HepG2 (cell line): ENCODE measurements around the gene TOM1L1. TPM values are rescaled to one million over a fixed set of nuclear protein-coding genes. Genes with fewer than 3 reads are reported as not detected.

Experiments
- ATAC-seq: fragments of 200-7000 bp; cut with Tn5 transposase; 3 replicates; pipeline ENCODE4 v1.9.1; 2020; ENCODE audit warnings: mild to moderate bottlenecking, moderate library complexity
- BruUV-seq: library from RNA; stranded (reverse); fragments of 400-500 nt; replicated peaks from 2 replicates; lab custom pipeline; 2021; lab: Mats Ljungman, UMichigan
- CTCF ChIA-PET: fragments of 300-600 bp; formaldehyde crosslinking; extraction: SDS; loops from one replicate; lab custom pipeline; 2021; ENCODE audit warnings: low total read pairs, inconsistent platforms, low intra/inter-chr PET ratio; lab: Yijun Ruan, JAX
- POLR2A ChIA-PET: fragments of 350-600 bp; sonication (Branson Sonifier 250); formaldehyde crosslinking; loops from one replicate; lab custom pipeline; 2020; ENCODE audit warnings: antibody characterized with exemption, inconsistent platforms; lab: Yijun Ruan, JAX
- DNase-seq: peaks from one replicate; pipeline ENCODE4 v3.0.0-alpha.2; 2015; ENCODE audit warnings: low spot score
- FAIRE-seq: peaks from 3 replicates; lab custom pipeline; 2011; peaks lifted over from hg19 to GRCh38; lab: Jason Lieb, UNC
- H2AFZ ChIP-seq: one replicate; pipeline ENCODE4 v1.6.1; 2011; ENCODE audit warnings: low read length, inconsistent platforms
- H3K27ac ChIP-seq: fragments of 300-600 bp; 3 replicates; pipeline ENCODE4 v1.8.0; 2011; ENCODE audit warnings: mixed run types, mild to moderate bottlenecking, mixed read lengths, low read length, inconsistent platforms; ENCODE audit not compliant: insufficient read depth; ENCODE audit errors: extremely low read length
- H3K27me3 ChIP-seq, 2 experiments: fragments of 200-600 bp in 1 of 2; 2 replicates in 1 of 2; 3 replicates in 1 of 2; pipeline versions ENCODE4 v1.6.0 to v1.8.0; 2011; ENCODE audit warnings: low read length in 2 of 2, mild to moderate bottlenecking in 2 of 2, moderate library complexity in 2 of 2, inconsistent platforms in 1 of 2; ENCODE audit not compliant: insufficient read depth in 2 of 2, control insufficient read depth in 1 of 2
- H3K36me3 ChIP-seq, 2 experiments: fragments of 200-600 bp in 1 of 2; replicated peaks in 1 of 2; 2 replicates in 1 of 2; 3 replicates in 1 of 2; pipeline versions ENCODE4 v1.5.1 to v1.8.0; 2011; ENCODE audit warnings: low read length in 2 of 2, inconsistent platforms in 1 of 2; ENCODE audit not compliant: insufficient read depth in 2 of 2, control insufficient read depth in 1 of 2
- H3K4me1 ChIP-seq: 2 replicates; pipeline ENCODE4 v1.5.1; 2012; ENCODE audit warnings: low read length, inconsistent platforms; ENCODE audit not compliant: insufficient read depth
- H3K4me2 ChIP-seq: 2 replicates; pipeline ENCODE4 v1.6.0; 2011; ENCODE audit warnings: low read depth, low read length, inconsistent platforms
- H3K4me3 ChIP-seq, 3 experiments: fragments of 200-600 bp in 1 of 3; sonication (generic), shearing (Covaris generic) in 1 of 3; replicated peaks in 1 of 3; 2 replicates each; pipeline ENCODE4 v1.5.1; 2011 to 2016; ENCODE audit warnings: low read length in 3 of 3, inconsistent platforms in 2 of 3, low read depth in 2 of 3, mild to moderate bottlenecking in 2 of 3, control low read depth in 1 of 3, mixed read lengths in 1 of 3; ENCODE audit not compliant: insufficient read depth in 1 of 3
- H3K79me2 ChIP-seq: one replicate; pipeline ENCODE4 v1.6.1; 2011; ENCODE audit warnings: low read length, inconsistent platforms; ENCODE audit not compliant: insufficient read depth
- H3K9ac ChIP-seq: 2 replicates; pipeline ENCODE4 v1.6.0; 2011; ENCODE audit warnings: mild to moderate bottlenecking, low read depth, low read length, inconsistent platforms; ENCODE audit not compliant: insufficient read depth
- H3K9me3 ChIP-seq: 2 replicates; pipeline ENCODE4 v1.5.1; 2012; ENCODE audit warnings: mild to moderate bottlenecking, low read length
- H4K20me1 ChIP-seq: 2 replicates; pipeline ENCODE4 v1.6.0; 2011; ENCODE audit warnings: inconsistent platforms, mild to moderate bottlenecking, low read length, moderate library complexity; ENCODE audit not compliant: insufficient read depth
- CSRNP1 ChIP-seq: sonication (generic); formaldehyde crosslinking; IDR thresholded peaks from 2 replicates; pipeline ENCODE4 v1.8.1; 2023; ENCODE audit warnings: mild to moderate bottlenecking, missing genetic modification reagents
- SNAPC4 ChIP-seq: sonication (generic); formaldehyde crosslinking; IDR thresholded peaks from 2 replicates; pipeline ENCODE4 v1.4.0; 2020; ENCODE audit warnings: mild to moderate bottlenecking, missing genetic modification reagents
- TEAD3 ChIP-seq: optimal IDR thresholded peaks from 2 replicates; pipeline ENCODE3; 2016; ENCODE audit warnings: borderline replicate concordance
- ZFP82 ChIP-seq: sonication (generic); formaldehyde crosslinking; IDR thresholded peaks from 2 replicates; pipeline ENCODE4 v1.5.1; 2020; ENCODE audit warnings: mild to moderate bottlenecking, missing genetic modification reagents, borderline replicate concordance
- ZNF503 ChIP-seq: sonication (generic); formaldehyde crosslinking; IDR thresholded peaks from 2 replicates; pipeline ENCODE4 v1.4.0; 2020; ENCODE audit warnings: missing genetic modification reagents
- WGBS: methylation state at CpG from one replicate; pipeline ENCODE4 v1.1.6; 2017; ENCODE audit warnings: low lambda C conversion rate; 5-methylcytosine and 5-hydroxymethylcytosine counted together
- in situ Hi-C: cut with HindIII; loops from 2 replicates; pipeline ENCODE4 v1.10.0; 2017; ENCODE audit warnings: low pct_unique_long_range_greater_than_20kb; ENCODE audit not compliant: extremely low pct_ligation_motif_present
- intact Hi-C: fragments of 100-400 bp; cut with micrococcal nuclease; formaldehyde crosslinking; loops from one replicate; pipeline ENCODE4 v1.10.0; 2022; ENCODE audit not compliant: unreplicated experiment
- polyA plus RNA-seq, 8 experiments: library from polyadenylated mRNA; depleted of rRNA in 3 of 8; stranded (reverse) in 7 of 8; unstranded in 1 of 8; fragments of >200 nt; fragmentation: Illumina TruSeq in 4 of 8; extraction: Trizol in 4 of 8; gene quantifications; 2 replicates each; pipeline versions ENCODE4 v1.2.1 to v1.2.3, GENCODE V29; 2011 to 2016; ENCODE audit warnings: low read depth in 4 of 8, missing spikeins in 1 of 8, mixed read lengths in 1 of 8; ENCODE audit not compliant: insufficient read depth in 1 of 8
- total RNA-seq, 5 experiments: library from RNA; depleted of rRNA; stranded (reverse); fragments of >200 nt; fragmentation: Illumina TruSeq; extraction: Trizol; gene quantifications; 2 replicates each; pipeline ENCODE4 v1.2.3, GENCODE V29; 2016; ENCODE audit warnings: low read depth in 1 of 5

Gene TOM1L1
- total and polyA plus RNA-seq, 2 of the 13 experiments (the other 11 are each of a cell fraction or from before 2014, with no cell fraction given): 45.3 to 51.3 TPM

- TF ChIP-seq ZNF503 (CRISPR knock-in tag) (no peak), SNAPC4 (CRISPR knock-in tag) (no peak)
Observed at GRCh38 chr17:54906683-54907082, 6.0 kb downstream of the TOM1L1 start (continued).

- H3K4me1 ChIP-seq: no peaks in the 10 kb centered on the region
- FAIRE-seq: no peak
- H3K9ac ChIP-seq: no peak overlapping the region
- no peak overlapping the region for H2AFZ ChIP-seq
- H3K36me3 ChIP-seq: peaks cover 11 to 27% of the 10 kb centered on the region in 2 experiments
- TF ChIP-seq ZFP82 (CRISPR knock-in tag) (no peak), CSRNP1 (CRISPR knock-in tag) (no peak), TEAD3 (CRISPR knock-in tag) (no peak)
- TF ChIP-seq, all 625 proteins: peak for 0
- intact Hi-C loops: loop anchor here (10.0 kb wide), 1 partner anchor 447 kb away; no protein-coding TSS in a partner anchor
- no peak for ATAC-seq
- H3K9me3 ChIP-seq: no peaks in the 10 kb centered on the region
- CTCF ChIA-PET: no interaction called here
- no peak overlapping the region for H3K4me3 ChIP-seq
- peaks cover 5% of the 10 kb centered on the region; the same call in 1 of the 2 replicates for H4K20me1 ChIP-seq
- 94% methylated on average over 5 of the region's 5 CpGs for WGBS
- H3K4me2 ChIP-seq: no peak overlapping the region
- in situ Hi-C loops: no loop called here
- H3K79me2 ChIP-seq: peaks cover 16% of the 10 kb centered on the region
- no peak for DNase-seq
- no TSS peak for BruUV-seq
- POLR2A ChIA-PET: no interaction called here
- no peaks in the 10 kb centered on the region for H3K27me3 ChIP-seq
- H3K27ac ChIP-seq: no peak overlapping the region
Observed at GRCh38 chr17:54907376-54907775, 6.7 kb downstream of the TOM1L1 start.
